Choroid plexus epithelial cell (primary cell): ENCODE measurements around the gene ACTL10.

ENCODE experiments used
- DNase-seq: peaks from one replicate; pipeline ENCODE4 v3.0.0-alpha.2; 2010; ENCODE audit warnings: low read depth
- H3K4me3 ChIP-seq: 2 replicates; pipeline ENCODE4 v1.5.1; 2011; ENCODE audit warnings: low read depth, mild to moderate bottlenecking, control low read depth, low read length, moderate library complexity
- TF ChIP-seq, protein P1 (sequence below): conservative IDR thresholded peaks from 2 replicates; pipeline ENCODE4 v1.5.1; 2011; ENCODE audit warnings: low read depth, mild to moderate bottlenecking, control low read depth, inconsistent platforms, low read length, moderate library complexity

Gene ACTL10

DNA sequence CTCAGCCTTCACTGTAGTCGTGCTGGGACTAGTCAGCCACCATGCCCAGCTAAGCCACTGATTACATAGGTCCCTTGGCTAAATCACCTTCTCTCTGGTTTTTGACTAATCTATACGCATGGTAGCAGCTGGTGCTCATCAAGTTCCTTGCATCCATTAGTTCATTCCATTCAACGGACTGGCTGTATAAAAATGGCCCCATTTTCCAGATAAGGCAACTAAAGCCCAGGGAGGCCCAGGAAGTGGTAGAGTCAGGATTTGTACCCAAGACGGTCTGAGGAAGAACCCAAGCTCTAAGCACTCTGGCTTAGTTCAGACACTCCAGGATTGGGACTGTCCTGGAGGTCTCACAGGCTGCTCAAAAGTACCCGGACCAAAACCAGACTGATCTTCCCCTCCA, 14.5 kb downstream of the ACTL10 start:
- TF ChIP-seq, protein P1, sequence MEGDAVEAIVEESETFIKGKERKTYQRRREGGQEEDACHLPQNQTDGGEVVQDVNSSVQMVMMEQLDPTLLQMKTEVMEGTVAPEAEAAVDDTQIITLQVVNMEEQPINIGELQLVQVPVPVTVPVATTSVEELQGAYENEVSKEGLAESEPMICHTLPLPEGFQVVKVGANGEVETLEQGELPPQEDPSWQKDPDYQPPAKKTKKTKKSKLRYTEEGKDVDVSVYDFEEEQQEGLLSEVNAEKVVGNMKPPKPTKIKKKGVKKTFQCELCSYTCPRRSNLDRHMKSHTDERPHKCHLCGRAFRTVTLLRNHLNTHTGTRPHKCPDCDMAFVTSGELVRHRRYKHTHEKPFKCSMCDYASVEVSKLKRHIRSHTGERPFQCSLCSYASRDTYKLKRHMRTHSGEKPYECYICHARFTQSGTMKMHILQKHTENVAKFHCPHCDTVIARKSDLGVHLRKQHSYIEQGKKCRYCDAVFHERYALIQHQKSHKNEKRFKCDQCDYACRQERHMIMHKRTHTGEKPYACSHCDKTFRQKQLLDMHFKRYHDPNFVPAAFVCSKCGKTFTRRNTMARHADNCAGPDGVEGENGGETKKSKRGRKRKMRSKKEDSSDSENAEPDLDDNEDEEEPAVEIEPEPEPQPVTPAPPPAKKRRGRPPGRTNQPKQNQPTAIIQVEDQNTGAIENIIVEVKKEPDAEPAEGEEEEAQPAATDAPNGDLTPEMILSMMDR, result no peak
- H3K4me3 ChIP-seq, result no peak overlapping the region
- DNase-seq, result no peak

DNA sequence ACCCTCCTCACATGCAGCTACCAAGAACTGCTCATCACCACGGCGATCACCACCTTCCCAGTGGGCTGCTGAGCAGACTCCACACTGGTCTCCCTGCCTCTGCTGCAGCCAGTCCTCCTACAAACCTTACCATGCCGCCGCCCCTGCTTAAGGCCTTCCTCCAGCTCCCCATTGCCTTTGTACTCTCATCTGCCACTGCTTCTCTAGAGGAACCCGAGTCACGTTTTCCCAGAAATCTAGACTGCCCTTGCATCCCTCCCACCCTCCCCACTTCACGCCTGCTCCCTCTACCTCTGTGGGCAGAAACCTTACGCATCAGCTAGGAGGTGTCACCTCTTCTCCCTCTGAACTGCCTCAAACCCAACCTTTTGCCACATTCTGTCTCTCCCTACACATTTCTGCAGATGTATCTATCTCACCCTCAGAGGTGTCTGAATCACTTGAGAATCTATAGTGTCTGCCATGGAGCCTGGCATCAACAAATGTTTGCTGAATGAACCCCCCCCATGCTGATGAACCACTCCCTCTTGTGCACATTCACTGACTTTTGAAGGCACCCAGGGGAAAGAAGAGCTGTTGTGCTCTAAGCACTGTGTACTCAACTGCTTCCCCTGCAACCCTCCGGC, 15.1 kb downstream of the ACTL10 start:
- H3K4me3 ChIP-seq, result no peak overlapping the region
- TF ChIP-seq, protein P1, result no peak
- no peak for DNase-seq

DNA sequence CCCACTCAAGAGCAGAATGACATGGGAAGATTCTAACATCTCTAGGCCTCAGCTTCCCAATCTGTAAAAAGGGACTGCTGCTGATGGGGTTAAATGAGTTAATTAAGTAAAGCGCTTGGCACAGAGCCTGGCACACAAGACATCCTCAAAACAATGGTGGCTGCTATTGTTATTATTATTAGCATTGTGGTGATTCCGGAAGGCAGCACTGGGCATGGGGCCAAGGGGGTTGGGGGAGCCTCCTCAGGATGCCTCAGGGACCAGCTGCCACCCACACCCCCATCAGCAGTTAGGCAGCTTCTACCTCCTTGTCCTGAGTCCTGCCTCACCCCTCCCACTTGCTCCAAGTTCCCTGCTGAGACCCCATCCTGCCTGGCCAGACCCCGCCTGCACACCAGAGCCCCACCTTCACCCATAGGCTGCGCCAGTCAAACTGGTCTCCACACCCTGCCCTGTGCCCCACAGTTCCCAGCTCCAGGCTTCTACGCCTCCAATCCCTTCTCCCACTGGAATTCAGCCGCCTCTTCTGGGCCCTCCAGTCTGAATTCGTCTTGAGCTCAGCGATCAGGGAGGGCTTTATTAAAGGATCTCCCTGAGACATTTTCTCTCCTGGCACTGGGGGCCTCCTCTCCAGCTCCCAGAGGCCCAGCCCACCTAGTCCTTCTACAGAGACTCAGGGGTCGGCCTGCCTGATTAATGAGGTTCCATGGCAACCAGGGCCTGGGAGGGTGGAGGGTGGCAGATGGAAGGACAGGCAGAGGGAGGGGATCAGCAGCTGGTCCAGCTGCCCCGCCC, 18.0 kb downstream of the ACTL10 start:
- TF ChIP-seq, protein P1, result no peak
- no peak overlapping the region for H3K4me3 ChIP-seq
- DNase-seq, result no peak

DNA sequence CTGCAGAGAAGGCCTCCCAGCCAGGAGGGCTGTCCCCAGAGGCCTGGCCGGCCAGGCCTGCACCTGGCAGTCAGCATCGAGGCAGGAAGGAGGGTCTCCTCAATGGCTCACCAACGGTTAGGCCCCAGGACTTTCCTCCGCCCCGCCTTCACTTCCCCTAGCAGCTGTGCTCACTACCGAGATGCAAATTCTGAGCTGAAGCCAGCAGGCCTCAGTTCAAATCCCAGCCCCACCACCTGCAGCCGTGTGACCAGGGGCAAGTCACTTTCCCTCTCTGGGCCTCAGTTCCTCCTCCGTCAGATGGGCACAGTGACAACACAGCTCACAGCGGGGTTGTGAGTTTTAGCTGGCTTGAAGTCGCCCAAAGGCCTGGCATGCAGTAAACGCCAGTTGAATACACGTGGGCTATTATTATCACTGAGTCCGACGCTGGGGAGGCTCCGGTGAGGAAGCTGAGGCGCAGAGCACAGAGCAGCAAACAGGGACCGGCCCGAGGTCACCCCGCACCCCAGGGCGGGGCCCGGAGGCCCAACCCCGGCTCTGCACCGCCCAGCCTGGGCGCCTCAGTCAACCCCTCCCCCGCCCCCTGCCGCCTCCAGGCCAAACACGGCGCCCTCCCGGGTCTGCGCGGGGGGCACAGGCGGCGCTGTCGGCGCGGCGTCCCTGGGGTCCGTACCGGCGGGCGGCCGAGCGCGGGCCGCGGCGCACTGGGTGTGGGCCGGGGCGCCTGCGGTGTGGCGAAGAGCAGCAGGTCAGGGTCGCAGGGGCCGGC, 18.8 kb downstream of the ACTL10 start:
- DNase-seq, result no peak
- TF ChIP-seq, protein P1, result no peak

DNA sequence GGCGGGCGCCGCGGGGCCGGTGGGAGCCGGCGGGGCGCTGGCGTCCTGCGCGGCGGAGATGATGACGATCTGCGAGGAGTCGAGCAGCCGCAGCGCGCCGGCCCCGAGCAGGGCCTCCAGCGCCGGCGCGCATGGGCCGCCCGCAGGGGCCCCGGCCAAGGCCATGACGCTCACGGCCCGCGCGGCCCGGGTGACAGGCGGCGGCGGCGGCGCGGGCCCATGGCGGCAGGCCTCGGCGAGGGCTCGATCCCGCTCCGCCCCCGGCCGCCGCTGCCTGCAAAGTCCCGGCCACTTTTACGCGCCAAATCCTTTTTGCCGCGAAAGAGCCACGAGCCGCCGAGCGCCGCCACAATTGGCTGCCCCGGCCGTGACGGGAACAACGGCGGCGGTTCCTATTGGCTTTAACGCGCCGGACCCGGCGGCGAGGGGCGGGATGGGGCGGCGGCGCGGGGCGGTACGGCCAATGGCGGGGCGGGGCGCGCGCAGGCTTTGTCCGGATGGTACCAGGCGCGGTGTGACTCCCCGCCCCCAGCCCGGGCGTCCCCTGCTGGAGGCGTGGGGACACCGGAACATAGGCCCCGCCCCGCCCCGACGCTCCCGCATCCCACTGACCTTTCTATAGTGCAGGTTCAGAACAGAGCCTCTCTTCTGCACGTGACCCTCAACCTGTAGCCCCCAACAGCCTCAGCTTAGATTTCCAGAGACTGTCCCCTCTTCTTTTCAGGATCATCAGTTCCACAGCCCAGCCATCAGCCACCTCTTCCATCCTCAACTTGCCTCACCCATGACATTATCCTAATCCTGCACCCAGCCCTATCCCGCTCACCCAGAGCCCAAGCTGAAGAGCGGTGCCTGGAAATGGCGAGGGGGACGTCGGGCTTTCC, 19.6 kb downstream of the ACTL10 start, which contains the start of gene E2F1:
E2F1 (minus strand) TSS at position 286 of the 884 bp plus-strand sequence; CDS start at position 165, 121 bp downstream.
- DNase-seq, result peak; percentile 92
- peak within 1 kb of the TSS; percentile 48 for H3K4me3 ChIP-seq
- TF ChIP-seq, protein P1, result peak; percentile 40

More for the DNA sequence above, 18.8 kb downstream of the ACTL10 start:
- peak overlapping the region; percentile 47 for H3K4me3 ChIP-seq

DNA sequence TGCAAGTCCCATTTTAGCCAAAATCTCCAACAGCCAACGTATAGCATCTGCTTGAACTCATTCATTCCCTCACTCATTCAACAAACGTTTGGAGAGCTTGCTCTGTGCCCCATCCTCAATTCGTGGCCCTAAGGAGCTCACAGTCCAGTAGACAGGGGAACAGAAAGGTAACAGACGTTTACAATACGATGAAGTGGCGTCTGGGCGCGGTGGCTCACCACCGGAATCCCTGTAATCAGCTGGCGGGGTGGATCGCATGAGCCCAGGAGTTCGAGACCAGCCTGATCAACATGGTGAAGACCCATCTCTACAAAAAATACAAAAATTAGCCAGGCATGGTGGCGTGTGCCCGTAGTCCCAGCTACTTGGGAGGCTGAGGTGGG, 20.2 kb downstream of the ACTL10 start:
- DNase-seq, result no peak
- TF ChIP-seq, protein P1, result no peak
- H3K4me3 ChIP-seq, result peak overlapping the region; percentile 48
